Suprapubic skin (tissue), 4 donors: ENCODE data around the gene TNIP1. TPM values are rescaled to one million over a fixed set of nuclear protein-coding genes. Genes with fewer than 3 reads are reported as not detected.

Experiments
- DNase-seq, 2 donors: peaks; one replicate each; pipeline ENCODE4 v3.0.0-alpha.2; 2019; ENCODE audit warnings: low spot score in 2 of 2
- H3K27ac ChIP-seq: fragments of 200-600 bp; sonication (generic); one replicate; pipeline ENCODE4 v1.5.1; 2019
- H3K27me3 ChIP-seq: fragments of 200-600 bp; sonication (generic); one replicate; pipeline ENCODE4 v1.5.1; 2019
- H3K36me3 ChIP-seq: fragments of 200-600 bp; sonication (generic); one replicate; pipeline ENCODE4 v1.5.1; 2019
- H3K4me1 ChIP-seq: fragments of 200-600 bp; sonication (generic); one replicate; pipeline ENCODE4 v1.5.1; 2019
- H3K4me3 ChIP-seq: fragments of 200-600 bp; sonication (generic); one replicate; pipeline ENCODE4 v1.5.1; 2019; ENCODE audit warnings: mild to moderate bottlenecking
- H3K9me3 ChIP-seq: fragments of 200-600 bp; sonication (generic); one replicate; pipeline ENCODE4 v1.5.1; 2019
- CTCF ChIP-seq, 2 donors: fragments of 200-600 bp in 1 of 2; fragments of 450-650 bp in 1 of 2; sonication (generic) in 1 of 2; IDR thresholded peaks; one replicate each; pipeline ENCODE4 v1.5.1; 2016 to 2019; ENCODE audit warnings: antibody characterized with exemption in 2 of 2, mild to moderate bottlenecking in 1 of 2, moderate library complexity in 1 of 2
- EP300 ChIP-seq: sonication (generic); formaldehyde crosslinking; IDR thresholded peaks from one replicate; pipeline ENCODE4 v1.6.1; 2017; ENCODE audit warnings: antibody characterized with exemption
- POLR2A ChIP-seq, 2 donors: fragments of 450-650 bp; IDR thresholded peaks; one replicate each; pipeline ENCODE4 v1.6.1; 2017; ENCODE audit warnings: antibody characterized with exemption in 2 of 2, mild to moderate bottlenecking in 2 of 2, moderate library complexity in 2 of 2
- POLR2AphosphoS5 ChIP-seq, 3 donors: sonication (generic); formaldehyde crosslinking; IDR thresholded peaks; one replicate each; pipeline ENCODE4 v1.6.1; 2017; ENCODE audit warnings: antibody characterized with exemption in 3 of 3
- WGBS: methylation state at CpG from one replicate; pipeline ENCODE4 v1.1.5; 2018; 5-methylcytosine and 5-hydroxymethylcytosine counted together
- total RNA-seq, 4 donors: library from RNA; depleted of rRNA; stranded (reverse); fragments of >200 nt; gene quantifications; one replicate each; pipeline ENCODE4 v1.1.0, GENCODE V29; 2016

Gene TNIP1
- total RNA-seq, 4 donors from 2014 or later = 47.5 to 94.7 (median 70.9) TPM

- peaks cover 54% of the 10 kb centered on the region for H3K4me1 ChIP-seq
- TF ChIP-seq POLR2AphosphoS5 (IDR thresholded peaks at IDR 0.05) = no peak
- no peak for TF ChIP-seq EP300
- no peaks in the 10 kb centered on the region for H3K36me3 ChIP-seq
- 11% methylated on average over 9 of the region's 9 CpGs for WGBS
- peak in 1 of 2 donors; percentile 82 for DNase-seq
- H3K27ac ChIP-seq = peak overlapping the region; percentile 74
- no peak overlapping the region for H3K4me3 ChIP-seq
- no peaks in the 10 kb centered on the region for H3K27me3 ChIP-seq
- no peaks in the 10 kb centered on the region for H3K9me3 ChIP-seq
Measured at GRCh38 chr5:151085517-151086041, 4.7 kb upstream of the TNIP1 start.

GRCh38 chr5:151084363-151084762, 3.5 kb upstream of the TNIP1 start:
- TF ChIP-seq CTCF (IDR thresholded peaks at IDR 0.05) = no peak
- no peak for TF ChIP-seq POLR2AphosphoS5 (IDR thresholded peaks at IDR 0.05)
- TF ChIP-seq POLR2A (IDR thresholded peaks at IDR 0.05) = no peak
- no peak for TF ChIP-seq EP300
- H3K27ac ChIP-seq = no peak overlapping the region
- no peak for DNase-seq

GRCh38 chr5:151083081-151083676, 2.3 kb upstream of the TNIP1 start:
- Histone ChIP-seq H3K27me3 (no peaks in the 10 kb centered on the region), H3K4me1 (peaks cover 77% of the 10 kb centered on the region), H3K4me3 (no peak overlapping the region), H3K36me3 (peaks cover 7% of the 10 kb centered on the region), H3K27ac (peak overlapping the region; percentile 57), H3K9me3 (no peaks in the 10 kb centered on the region)
- no peak for DNase-seq
- no peak for TF ChIP-seq EP300
- 61% methylated on average over 3 of the region's 3 CpGs for WGBS

More at GRCh38 chr5:151084363-151084762, 3.5 kb upstream of the TNIP1 start:
- H3K27me3 ChIP-seq = no peaks in the 10 kb centered on the region
- H3K4me1 ChIP-seq = peaks cover 65% of the 10 kb centered on the region
- 89% methylated on average over 7 of the region's 7 CpGs for WGBS
- H3K36me3 ChIP-seq = no peaks in the 10 kb centered on the region
- no peaks in the 10 kb centered on the region for H3K9me3 ChIP-seq
- H3K4me3 ChIP-seq = no peak overlapping the region

- TF ChIP-seq CTCF (IDR thresholded peaks at IDR 0.05) (no peak), POLR2A (IDR thresholded peaks at IDR 0.05) (no peak)
- Histone ChIP-seq H3K4me1 (peaks cover 83% of the 10 kb centered on the region), H3K9me3 (no peaks in the 10 kb centered on the region), H3K27ac (peak overlapping the region; percentile 95), H3K4me3 (no peak overlapping the region), H3K36me3 (peaks cover 7% of the 10 kb centered on the region), H3K27me3 (no peaks in the 10 kb centered on the region)
- 51% methylated on average over 6 of the region's 6 CpGs for WGBS
- DNase-seq = no peak
Measured at GRCh38 chr5:151082282-151082902, 1.6 kb upstream of the TNIP1 start.

- H3K27me3 ChIP-seq = no peaks in the 10 kb centered on the region
- 15% methylated on average over 14 of the region's 15 CpGs for WGBS
- peak overlapping the region; percentile 96 for H3K4me3 ChIP-seq
- H3K4me1 ChIP-seq = peaks cover 79% of the 10 kb centered on the region
- H3K9me3 ChIP-seq = no peaks in the 10 kb centered on the region
- TF ChIP-seq CTCF (IDR thresholded peaks at IDR 0.05) = no peak
- TF ChIP-seq POLR2A (IDR thresholded peaks at IDR 0.05) = no peak
- no peak for TF ChIP-seq POLR2AphosphoS5 (IDR thresholded peaks at IDR 0.05)
- TF ChIP-seq EP300 = no peak
- DNase-seq = no peak
- H3K36me3 ChIP-seq = peaks cover 7% of the 10 kb centered on the region
- H3K27ac ChIP-seq = peak overlapping the region; percentile 95
Measured at GRCh38 chr5:151081431-151082281, 822 bp upstream of the TNIP1 start.
